GM21360 (cell line): ENCODE results near the gene MMP14.
"Not testable (repeated sequence)": the region's sequence is repeated elsewhere in the genome, so short reads cannot be mapped to it uniquely, and the experiment has no call there.

Experiments
- ATAC-seq: cut with Tn5 transposase; IDR thresholded peaks from one replicate; pipeline ENCODE4 v1.9.1; 2021; ENCODE audit warnings: mild to moderate bottlenecking, moderate library complexity; ENCODE audit not compliant: unreplicated experiment

MMP14 gene

DNA sequence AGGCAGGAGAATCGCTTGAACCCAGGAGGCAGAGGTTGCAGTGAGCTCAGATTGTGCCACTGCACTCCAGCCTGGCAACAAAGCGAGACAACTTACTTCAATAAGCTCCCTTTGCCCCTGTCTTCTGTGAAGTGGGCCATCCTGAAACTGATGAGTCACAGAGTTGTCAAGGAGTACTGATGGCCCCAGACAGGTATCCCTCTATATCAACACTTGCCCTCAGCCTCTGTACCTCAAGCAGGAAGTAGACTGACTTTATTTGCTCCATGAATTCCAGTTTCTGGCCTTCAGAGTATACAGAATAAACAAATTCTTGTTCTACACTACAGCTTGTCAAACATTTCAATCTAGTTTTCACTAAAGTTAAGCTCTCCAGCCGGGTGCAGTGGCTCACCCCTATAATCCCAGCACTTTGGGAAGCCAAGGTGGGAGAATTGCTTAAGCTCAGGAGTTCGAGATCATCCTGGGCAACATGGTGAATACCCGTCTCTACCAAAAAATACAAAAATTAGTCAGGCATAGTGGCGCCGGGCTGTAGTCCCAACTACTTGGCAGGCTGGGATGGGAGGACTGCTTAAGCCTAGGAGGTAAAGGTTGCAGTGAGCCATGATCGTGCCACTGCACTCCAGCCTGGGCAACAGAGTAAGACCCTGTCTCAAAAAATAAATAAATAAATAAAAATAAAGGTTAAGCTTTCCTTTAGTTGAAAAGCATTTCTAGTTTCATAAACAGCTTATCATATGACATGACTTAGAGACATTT lies 18.8 kb downstream of the MMP14 start:
- ATAC-seq: no peak

DNA sequence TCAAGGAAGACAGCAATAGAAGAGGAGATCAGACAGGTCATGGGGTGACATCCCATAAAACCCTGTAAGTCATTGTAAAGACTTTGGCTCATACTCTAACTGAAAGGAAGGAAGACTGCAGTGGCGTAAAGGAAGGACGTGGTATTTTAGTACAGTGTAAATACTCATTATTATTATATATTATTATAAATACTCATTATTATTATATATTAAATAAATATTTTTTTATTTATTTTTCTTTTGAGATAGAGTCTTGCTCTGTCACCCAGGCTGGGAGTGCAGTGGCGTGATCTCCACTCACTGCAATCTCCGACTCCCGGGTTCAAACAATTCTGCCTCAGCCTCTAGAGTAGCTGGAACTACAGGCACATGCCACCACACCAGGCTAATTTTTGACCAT lies 20.0 kb downstream of the MMP14 start:
- no peak for ATAC-seq

DNA sequence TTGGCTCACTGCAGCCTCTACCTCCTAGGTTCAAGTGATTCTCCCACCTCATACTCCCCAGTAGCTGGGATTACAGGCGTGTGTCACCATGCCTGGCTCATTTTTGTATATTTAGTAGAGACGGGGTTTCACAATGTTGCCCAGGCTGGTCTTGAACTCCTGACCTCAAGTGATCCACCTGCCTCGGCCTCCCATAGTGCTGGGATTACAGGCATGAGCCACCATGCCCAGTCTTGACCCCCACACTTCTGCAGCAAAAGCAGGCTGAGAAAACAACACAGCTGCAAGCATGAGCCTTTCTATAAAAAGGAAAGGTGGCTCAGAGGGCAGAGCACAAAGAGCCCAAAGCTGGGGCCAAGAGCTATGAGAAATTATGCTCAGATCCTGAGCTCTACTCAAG lies 24.0 kb downstream of the MMP14 start:
- ATAC-seq: not testable (repeated sequence)

DNA sequence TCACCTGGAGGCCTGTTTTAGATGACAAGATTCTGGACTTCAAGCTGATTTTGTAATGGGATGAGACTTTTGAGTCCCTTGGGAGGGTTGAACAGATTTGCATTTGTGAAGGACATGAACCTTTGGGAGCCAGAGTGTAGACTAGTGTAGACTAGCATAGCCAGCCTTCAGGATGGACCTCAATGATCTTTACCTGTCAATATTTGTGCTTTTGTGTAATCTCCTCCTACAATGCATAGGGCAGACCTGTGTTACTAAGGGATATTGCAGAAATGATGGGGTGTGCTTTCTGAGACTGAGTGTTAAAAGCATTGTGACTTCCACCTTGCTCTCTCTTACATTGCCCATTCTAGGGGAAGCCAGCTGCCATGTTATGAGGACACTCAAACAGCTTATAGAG lies 25.3 kb downstream of the MMP14 start:
- ATAC-seq: no peak

DNA sequence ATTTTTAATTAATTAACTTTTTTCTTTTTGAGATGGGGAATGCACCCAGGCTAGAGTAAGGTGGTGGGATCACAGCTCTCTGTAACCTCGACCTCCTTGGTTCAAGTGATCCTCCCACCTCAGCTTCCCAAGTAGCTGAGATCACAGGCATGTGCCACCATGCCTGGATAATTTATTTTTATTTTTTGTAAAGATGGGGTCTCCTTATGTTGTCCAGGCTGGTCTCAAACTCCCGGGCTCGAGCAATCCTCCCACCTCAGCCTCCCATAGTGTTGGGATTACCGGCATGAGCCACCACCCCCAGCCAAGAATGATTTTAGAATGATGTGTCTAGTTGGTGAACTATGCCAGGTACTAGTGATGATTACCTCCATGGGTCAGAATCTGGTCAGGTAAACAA lies 28.6 kb downstream of the MMP14 start:
- ATAC-seq: no peak

DNA sequence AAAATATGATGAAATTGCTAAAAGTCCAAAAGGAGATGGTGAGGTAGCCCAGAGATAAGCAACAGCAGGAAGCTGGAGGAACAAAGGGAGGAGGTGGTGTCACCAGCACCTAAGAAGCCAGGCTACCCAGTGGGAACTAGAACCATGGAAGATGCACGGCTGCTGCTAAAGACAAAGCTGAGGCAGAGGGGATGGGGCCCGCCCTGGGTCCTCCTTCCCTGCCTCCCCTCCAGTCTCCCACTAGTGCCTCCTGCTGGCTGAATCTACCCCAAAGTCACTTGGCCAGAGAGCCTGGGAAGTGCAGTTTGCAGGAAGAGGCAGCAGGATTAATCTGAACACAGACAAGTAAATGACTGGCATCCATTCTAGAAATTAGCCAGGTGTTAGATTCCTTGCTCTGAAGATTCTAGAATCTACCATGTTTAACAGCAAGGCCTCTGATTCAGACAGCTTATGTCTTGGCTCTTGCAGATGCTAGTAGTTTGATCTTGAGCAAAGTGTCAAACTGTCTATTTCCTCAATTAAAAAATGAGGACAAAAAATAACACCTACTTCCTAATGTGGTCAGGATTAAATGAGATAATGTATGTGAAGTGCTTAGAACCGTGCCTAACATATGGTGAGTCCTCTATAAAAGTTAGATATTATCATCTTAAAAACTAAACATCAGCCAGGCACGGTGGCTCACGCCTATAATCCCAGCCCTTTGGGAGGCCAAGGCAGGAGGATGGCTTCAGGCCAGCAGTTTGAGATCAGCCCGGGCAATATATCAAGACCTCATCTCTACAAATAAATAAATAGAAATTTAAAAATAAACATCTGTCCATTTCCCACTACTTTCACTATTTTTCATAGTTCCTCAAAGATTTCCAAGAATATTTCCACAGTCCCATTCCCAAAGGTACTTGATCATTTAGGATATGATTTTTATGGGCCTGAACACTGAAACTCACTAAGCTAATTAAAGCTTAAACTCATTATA lies 29.3 kb downstream of the MMP14 start:
- no peak for ATAC-seq

DNA sequence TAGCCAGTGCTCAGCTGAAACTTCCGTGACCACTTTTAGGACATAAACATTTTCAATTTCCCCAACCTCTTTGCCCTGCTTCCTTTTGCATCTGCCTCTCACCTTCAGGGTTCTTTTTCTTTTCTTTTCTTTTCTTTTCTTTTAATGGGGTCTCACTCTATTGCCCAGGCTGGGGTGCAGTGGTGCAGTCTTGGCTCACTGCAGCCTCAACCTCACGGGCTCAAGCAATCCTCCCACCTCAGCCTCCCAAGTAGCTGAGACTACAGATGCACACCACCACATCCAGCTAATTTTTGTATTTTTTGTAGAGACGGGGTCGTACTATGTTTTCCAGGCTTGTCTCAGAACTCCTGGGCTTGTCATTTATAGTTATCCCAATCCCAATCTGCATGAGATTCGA lies 30.5 kb downstream of the MMP14 start:
- no peak for ATAC-seq

DNA sequence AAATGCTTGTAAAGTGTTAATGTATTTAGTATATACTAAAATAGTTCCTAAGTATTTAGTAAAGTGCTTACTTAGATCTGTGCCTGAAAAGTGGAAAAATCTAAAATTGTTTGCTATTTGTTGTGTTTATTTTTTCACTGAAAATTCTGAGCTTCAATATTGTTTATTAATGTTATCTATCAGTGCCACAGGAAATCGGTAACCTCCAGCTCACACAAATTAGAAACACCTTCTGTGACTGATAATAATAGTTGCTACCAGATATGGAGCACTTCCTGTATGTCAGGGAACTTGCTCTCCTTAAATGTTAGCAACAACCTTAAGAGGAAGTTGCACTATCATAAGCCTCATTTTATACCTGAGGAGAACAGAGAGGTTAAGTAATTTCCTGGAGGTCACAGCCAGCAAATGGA lies 34.4 kb downstream of the MMP14 start:
- peak; percentile 28 for ATAC-seq

DNA sequence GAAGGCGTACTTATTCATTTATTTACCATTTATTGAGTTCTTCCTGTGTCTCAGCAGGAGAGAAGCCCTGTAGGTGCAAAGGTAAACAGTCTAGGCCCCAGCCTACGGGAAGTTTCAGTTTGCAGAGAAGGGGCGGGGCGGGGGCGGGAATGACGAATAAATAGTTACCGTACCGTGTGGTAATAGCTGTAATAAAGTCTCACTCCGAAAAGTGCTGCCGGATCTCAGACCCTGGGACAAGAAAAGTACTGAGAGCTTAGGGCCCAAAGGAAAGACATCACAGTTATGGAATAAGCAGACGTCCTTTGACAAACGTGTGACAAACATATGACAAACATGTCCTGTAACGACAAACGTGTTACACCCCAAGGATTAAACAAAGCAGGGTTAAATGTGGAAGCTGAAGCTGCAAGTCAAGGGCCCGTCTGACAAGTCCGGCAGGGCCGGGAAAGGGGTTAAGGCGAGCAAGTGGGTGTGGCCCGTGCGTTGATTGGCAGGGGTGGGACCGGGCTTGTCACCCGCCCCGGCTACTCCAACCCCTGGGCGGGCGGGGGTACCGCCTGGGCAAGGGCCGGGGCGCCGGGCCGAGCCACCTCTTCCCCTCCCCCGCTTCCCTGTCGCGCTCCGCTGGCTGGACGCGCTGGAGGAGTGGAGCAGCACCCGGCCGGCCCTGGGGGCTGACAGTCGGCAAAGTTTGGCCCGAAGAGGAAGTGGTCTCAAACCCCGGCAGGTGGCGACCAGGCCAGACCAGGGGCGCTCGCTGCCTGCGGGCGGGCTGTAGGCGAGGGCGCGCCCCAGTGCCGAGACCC lies 35.0 kb downstream of the MMP14 start, which contains the start of gene LRP10:
TSS of gene LRP10 (plus strand) at position 517 of the 809 bp plus-strand sequence. CDS start 564 bp downstream, outside the sequence.
- ATAC-seq: peak; percentile 72

DNA sequence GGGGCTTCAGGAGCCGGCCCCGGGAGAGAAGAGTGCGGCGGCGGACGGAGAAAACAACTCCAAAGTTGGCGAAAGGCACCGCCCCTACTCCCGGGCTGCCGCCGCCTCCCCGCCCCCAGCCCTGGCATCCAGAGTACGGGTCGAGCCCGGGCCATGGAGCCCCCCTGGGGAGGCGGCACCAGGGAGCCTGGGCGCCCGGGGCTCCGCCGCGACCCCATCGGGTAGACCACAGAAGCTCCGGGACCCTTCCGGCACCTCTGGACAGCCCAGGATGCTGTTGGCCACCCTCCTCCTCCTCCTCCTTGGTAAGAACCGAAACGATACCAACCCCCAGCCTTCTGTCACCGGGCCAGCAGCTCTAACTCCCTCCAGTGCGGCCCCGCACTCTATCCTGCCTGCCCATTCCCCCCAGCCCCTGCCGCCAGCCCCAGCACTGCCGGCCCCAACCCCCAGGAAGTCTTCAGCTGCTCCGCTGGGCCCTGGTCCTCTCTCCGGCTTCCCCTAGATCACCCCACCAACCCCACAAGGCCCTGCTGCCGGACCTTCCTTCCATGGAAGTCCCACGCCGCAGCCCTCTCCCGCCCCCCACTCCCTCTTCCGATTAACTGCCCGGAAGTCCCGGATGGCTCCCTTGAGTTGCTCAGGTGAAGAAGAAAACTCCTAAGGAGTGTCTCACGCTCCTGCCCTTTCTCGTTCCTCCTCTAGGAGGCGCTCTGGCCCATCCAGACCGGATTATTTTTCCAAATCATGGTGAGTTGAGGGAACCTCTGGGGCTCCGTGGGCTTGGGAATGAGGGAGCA lies 35.8 kb downstream of the MMP14 start:
- ATAC-seq: peak; percentile 25

DNA sequence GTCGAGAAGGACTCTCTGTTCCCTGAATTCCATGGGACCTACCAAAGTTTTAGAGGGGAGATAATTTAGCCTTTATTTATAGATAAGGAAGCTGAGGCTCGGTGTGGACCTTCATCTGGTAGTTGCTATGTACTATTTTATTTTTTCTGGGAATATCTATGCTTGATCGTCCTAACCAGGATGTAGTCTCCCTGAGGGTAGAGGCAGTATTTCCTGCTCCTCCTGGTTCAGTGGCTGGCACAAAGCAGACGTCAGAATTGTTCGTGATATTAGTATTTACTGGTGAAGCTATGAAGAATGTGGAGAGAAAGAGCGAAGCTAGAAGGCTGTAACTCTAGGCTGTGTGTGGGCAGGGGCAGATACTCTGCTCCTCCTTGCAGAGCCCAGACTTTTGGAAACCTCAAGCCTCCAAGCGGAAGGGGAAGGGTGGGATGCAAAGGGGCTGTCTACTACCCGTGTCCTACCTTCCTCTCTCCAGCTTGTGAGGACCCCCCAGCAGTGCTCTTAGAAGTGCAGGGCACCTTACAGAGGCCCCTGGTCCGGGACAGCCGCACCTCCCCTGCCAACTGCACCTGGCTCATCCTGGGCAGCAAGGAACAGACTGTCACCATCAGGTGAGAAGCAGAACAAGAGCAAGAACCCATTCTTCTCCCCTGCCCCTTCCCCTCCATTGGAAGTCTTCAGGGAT lies 36.6 kb downstream of the MMP14 start:
- no peak for ATAC-seq

DNA sequence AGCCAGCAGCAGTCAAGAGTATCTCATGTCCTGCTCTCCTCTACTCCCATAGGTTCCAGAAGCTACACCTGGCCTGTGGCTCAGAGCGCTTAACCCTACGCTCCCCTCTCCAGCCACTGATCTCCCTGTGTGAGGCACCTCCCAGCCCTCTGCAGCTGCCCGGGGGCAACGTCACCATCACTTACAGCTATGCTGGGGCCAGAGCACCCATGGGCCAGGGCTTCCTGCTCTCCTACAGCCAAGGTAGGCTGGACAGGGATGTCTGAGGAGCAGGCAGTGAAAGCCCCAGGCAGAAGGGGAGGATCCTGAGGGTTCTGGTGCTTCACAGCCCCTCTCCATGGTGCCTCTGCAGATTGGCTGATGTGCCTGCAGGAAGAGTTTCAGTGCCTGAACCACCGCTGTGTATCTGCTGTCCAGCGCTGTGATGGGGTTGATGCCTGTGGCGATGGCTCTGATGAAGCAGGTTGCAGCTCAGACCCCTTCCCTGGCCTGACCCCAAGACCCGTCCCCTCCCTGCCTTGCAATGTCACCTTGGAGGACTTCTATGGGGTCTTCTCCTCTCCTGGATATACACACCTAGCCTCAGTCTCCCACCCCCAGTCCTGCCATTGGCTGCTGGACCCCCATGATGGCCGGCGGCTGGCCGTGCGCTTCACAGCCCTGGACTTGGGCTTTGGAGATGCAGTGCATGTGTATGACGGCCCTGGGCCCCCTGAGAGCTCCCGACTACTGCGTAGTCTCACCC lies 38.8 kb downstream of the MMP14 start:
- ATAC-seq: no peak

DNA sequence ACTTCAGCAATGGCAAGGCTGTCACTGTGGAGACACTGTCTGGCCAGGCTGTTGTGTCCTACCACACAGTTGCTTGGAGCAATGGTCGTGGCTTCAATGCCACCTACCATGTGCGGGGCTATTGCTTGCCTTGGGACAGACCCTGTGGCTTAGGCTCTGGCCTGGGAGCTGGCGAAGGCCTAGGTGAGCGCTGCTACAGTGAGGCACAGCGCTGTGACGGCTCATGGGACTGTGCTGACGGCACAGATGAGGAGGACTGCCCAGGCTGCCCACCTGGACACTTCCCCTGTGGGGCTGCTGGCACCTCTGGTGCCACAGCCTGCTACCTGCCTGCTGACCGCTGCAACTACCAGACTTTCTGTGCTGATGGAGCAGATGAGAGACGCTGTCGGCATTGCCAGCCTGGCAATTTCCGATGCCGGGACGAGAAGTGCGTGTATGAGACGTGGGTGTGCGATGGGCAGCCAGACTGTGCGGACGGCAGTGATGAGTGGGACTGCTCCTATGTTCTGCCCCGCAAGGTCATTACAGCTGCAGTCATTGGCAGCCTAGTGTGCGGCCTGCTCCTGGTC lies 39.4 kb downstream of the MMP14 start:
- ATAC-seq: no peak

DNA sequence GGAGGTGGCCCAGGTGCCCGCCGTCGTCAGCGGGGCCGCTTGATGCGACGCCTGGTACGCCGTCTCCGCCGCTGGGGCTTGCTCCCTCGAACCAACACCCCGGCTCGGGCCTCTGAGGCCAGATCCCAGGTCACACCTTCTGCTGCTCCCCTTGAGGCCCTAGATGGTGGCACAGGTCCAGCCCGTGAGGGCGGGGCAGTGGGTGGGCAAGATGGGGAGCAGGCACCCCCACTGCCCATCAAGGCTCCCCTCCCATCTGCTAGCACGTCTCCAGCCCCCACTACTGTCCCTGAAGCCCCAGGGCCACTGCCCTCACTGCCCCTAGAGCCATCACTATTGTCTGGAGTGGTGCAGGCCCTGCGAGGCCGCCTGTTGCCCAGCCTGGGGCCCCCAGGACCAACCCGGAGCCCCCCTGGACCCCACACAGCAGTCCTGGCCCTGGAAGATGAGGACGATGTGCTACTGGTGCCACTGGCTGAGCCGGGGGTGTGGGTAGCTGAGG lies 40.7 kb downstream of the MMP14 start:
- no peak for ATAC-seq

DNA sequence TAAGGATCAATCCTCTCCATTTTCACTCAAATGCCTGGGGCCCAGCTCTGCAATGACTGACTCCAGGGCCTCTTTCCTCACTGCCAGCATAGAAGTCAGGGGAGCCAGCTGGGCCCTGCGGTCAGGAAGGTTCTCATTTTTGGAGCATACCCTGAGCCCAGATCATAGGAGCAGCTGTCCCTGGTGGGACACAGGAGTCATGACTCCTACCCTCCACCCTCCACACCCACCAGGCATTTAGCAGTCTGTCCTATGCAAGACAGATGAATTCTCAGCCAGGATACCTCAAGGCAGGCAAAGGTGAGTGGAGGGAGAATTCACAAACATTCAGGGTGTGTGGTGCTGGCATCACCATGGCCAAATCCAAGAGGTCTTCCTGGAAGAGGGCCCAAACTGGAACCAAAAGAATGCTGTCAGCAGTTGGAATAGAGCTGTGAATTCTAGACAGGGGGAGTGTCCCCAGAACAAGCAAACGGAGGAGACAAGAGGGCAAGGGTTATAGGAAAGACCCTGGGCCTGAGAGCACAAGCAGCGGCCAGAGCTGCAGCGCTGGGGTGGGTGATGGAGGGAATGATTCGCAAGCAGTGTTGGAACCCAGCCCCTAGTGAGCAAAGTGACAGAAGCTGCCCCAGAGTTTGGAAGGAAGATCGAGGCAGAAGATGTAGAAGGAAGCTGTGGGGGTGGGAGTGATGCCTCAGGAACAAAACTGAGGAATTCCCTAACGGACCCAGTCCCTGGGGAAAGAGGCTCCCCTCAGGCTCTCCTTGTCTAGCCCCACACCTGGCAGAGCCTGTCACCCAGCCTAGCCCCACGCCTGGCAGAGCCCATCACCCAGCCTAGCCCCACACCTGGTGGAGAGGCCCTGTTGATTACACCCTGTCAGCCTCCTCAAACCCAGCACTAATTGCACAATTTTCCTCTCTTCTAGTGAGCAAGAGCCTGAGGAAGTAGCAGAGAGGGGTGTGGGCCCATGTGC lies 42.2 kb downstream of the MMP14 start:
- no peak for ATAC-seq

DNA sequence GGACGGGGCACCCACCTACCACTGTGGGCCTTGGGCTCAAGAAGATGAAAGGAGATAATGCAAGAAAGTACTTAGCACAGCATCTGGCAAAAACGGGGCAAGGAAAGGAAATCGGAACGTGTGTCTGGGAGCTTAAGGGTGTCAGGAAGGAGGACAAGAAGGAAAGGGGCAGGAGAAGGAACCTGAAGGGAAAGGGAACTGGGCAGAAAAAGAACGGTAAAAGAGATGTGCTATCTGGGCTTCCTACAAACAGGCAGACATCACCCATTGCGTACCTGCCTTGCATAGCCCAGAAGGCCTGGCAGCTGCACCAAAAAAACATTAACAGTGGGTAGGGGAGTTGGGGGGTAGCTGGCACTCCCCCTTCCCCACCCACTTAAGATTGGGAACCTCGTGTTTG lies 45.7 kb downstream of the MMP14 start:
- no peak for ATAC-seq

DNA sequence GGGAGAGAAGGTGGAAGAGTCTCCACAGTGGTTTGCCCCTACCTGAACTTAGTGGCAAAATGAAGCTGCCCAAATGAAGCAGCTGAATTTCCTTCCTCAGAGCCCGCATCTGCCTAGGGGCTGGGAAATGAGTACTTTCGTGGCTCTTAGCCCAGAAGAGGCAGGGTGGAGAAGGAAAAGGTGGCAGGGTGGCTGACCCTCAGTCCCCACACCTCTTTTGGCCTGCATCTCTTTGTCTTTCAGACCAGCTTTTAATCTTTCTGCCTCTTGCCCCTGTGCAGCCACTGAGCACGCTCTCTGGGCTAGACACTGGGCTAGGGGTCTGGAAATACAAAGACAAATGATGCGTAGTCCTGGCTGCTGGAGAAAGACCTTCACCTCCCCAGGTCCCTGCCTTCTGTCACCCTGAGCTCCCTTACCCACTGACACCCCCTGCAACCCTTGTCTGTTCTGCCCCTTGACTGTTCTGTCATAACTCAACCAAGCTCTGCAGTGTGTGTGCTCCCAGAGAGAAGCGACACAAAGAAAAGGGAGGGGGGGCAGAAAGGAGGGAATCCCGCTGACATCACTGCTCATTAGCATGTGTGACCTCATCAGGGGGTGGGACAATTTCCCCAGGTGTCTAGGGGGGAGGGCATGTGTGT lies 46.3 kb downstream of the MMP14 start:
- no peak for ATAC-seq
